Measurements from ENCODE around the gene STX16.

Gene STX16

DNA sequence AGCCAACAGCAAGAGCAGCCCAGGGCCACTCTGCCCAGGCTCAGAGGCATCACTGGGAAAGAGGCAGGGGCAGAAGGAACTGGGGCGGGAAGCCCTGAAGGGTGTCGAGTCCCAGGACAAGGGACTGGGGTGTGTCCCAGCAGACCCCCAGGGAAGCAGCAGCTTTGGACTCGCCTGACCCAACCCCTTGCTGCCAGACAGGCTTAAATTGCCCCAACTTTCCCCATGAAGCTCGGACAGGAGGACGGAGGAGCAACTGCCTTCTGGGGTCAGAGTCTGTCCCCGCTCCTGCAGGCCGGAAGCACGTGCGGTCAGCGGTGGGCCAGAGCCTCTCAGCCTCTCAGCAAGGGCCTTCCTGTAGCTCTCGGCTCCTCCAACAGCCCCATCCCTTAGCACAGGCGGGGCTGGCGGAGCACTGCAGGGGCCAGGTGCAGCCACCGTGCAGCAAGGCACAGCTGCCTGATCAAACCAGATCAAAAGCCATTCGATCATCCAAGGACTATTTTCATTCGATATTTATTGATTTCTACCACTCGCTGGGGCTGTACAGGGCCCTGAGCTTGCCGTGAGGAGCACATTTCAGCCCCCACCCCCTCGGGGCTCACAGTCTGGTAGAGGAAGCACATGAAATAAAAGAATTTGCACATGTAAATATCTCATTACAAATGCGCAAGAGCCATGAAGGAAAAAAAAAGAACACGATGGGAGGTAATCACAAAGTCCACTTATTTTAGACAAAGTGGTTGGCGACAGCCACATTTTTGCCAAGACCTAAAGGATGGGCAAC is 31.8 kb upstream of the STX16 start:
- no peak for DNase-seq

DNA sequence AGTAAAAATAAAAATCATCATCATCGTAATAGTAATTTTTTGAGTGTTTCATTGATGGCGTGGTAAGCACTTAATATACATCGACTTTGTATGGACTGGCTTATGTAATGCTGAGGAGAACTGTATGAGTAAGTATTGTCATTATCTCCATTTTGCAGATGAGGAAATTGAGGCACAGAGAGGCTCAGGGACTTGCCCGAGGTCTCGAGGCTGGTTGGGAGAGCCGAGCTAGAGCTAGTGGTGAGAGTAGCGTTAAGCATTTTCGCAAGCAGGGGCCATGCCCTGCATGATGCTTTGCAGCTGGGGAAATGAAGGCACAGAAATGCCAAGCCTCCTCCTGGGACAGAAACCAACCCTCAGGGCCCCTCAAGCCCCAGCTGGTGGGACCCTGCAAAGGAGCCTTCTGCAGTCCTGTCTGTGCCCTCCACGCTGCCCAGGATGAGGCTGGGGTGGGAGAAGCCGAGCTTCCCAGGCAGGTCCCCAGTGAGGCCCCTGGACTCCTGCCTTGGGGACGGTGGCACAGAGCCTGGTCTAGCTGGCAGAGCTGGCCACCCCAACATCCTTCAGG is 31.1 kb upstream of the STX16 start:
- DNase-seq, result no peak

- DNase-seq, result no peak
Observed at GRCh38 chr20:58621906-58622548, 29.1 kb upstream of the STX16 start.

- DNase-seq, result no peak
Observed at GRCh38 chr20:58622671-58623578, 28.2 kb upstream of the STX16 start.

DNA sequence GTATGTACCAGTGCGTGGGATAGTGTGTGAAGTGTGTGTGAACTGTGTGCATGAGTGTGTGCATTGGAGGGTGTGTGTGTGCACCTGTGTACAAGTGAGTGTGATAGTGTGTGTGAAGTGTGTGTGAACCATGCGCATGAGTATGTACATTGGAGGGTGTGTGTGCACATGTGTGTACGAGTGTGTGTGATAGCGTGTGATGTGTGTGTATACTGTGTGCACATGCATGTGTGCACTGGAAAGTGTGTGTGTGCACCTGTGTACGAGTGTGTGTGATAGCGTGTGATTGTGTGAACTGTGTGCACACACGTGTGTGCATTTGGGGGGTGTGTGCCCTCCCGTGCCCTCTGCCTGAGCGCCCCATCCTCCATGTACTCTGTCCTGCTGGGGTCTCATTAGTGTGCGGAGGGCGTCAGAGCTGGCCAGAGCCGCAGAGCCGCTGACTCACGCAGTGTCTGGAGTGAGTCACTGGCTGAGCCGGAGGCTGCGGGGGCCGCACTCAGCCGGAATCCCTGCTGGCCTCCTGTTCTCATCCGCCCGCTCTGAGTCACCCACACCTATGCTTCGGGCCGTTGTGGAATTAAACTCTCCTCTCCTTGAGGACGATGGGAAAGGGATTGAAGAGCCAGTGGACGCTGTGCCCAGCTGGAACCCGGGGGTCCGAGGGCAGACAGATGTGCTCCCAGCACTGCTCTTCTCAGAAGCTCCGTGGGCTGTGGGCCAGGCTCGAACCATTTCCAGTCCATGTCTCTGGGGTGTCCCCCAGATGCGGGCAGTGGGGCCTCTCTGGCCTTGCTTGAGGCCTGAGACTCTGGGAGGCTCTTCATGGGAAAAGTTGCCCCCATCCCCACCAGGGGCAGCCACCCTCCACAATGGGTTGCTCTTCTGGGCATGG is 27.3 kb upstream of the STX16 start:
- no peak for DNase-seq

- DNase-seq, result no peak
Observed at GRCh38 chr20:58624687-58625086, 26.4 kb upstream of the STX16 start.

DNA sequence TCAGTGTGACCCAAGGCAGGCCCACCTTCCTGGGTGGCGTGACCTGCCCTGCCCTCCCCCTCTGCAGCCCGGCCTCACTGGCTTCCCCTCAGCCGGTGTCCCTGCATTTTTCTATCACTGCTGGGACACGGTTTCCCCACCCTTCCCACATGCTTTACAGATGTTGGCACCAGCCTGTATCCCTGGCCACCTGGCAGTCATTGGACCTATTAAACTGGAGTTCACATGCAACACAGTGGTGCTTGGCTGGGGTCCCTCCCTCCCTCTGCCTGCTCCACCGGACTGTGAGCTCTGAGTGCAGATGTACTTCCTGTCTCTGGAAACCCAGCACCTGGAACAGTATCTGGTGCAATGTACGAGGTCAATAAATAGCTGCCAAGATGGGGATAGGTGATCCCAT is 25.5 kb upstream of the STX16 start:
- DNase-seq, result no peak

DNA sequence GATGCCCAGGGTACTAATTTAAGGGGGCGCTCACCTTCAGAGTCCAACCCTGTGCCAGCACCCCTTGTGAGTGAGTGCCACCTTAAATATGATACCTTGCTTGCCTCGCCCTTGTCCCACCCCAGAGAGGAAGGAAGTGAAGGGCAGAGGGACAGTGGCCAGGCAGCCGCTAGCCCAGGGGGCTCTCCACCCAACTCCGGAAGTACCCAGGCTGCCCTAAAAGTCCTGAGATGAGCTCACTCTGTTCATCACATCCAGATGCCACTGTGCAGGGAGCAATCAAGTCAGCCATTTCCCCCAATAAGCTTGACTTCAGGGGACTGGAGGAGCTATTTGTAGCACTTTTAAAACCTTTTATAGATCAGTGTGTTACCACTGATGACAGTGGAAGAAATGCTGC is 25.0 kb upstream of the STX16 start:
- no peak for DNase-seq

DNA sequence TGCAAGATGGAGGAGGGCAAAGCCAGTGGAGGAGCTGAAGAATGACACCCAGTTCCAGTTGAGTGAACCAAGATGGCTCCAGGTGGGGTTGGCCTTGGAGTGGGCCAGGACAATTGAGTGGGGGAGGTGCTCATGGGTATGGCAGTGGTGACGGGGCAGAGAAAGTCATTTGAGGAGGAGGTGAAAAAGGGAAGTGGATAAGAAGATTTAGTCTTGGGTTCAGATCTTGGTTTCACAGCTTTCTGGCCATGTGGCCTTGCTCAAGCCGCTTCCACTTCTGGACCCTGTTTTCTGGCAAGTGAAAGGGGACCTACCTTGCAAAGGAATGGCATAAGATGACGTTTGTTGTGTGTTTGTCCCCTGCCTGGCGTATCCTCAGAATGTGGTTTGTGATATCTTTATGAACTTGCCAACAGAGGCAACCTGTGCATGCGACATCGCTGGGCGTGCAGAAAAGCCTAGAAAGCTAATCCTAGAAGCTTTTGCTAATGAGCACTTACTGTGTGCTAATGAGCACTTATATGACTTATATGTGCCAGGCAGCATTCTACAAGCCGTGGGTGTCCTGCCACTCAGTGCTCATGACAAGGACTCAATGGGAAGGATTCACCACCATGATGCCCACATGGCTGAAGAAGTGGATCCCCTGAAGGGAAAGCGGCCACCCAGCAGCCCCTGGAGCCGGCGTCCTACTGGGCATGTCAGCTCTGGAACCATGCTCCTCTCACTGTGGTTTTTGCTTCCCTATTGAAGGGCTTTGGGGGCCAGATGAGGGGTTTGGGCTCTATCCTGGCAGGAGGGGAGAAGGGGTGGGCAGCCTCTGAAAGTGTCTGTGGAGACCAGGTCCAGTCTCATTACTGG is 23.6 kb upstream of the STX16 start:
- no peak for DNase-seq

DNA sequence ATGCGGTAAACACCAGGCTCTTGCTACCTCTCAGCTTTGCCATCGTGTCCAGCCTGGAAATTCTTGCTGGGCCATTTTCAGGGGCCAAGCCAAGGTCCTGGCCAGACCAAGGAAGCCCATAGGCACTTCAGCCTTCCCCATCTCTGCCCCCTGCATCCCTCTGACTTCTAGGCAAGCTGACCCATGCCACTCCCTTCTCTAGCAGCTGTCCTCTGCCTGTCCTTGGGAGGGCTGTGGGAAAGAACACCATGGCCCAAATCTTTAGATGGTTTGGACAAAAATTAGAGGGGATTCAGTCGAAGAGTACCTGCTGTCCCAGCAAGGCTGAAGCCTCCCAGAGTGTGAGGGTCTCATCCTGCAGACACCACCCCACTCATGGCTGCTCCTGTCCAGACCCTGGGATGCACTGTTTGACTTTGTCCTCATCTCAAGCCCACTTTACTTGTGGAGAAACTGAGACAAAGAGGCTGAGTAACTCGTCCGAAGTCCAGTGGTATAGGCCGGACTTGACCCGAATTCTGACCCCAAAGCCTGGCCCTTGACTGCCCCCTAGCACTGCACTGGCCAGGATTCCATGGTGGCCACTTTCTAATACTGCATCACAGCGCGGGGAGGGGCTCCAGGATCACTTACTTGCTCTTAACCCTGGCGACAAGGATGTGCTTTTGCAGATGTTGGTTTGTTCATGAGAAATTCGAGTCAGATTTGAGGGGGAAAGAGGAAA is 22.4 kb upstream of the STX16 start:
- DNase-seq, result no peak

DNA sequence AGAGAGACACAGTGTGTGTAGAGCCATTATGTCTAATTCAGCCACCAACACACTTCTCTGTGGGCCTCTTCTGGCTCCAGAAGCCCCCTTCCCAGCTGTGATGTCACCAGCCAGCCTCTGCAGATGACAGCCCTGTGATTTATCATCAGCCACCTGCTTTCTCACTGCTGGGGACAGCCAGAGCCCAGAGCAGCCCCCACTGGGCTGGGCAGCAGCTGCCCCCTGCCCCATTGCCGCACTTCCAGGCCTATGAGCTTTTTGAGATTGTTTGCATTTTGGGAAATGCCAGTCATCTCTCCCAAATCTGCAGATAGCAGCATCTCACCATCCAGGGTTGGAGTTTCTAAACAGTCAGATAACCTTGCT is 21.9 kb upstream of the STX16 start:
- DNase-seq, result no peak

DNA sequence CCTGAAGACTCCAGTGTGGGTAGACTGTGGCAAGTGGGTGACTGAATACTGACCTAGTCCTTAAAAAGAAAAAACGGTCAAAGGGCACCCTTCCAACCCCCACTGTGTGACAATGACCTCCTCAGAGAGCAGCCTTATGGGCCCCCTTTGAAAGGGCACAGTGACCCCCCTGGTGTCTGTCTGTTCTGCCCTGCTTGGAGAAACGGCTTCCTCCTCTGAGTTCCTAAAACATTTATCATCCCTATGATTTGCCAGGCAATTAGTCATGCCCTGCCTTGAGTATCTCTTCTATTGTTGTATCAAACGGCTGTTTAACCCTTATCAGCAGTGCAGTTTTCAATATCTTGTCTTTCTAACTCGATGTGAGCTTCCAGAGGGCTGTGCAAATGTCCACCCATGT is 21.0 kb upstream of the STX16 start:
- DNase-seq, result no peak

GRCh38 chr20:58633161-58634053 is 17.7 kb upstream of the STX16 start:
- DNase-seq, result no peak

DNA sequence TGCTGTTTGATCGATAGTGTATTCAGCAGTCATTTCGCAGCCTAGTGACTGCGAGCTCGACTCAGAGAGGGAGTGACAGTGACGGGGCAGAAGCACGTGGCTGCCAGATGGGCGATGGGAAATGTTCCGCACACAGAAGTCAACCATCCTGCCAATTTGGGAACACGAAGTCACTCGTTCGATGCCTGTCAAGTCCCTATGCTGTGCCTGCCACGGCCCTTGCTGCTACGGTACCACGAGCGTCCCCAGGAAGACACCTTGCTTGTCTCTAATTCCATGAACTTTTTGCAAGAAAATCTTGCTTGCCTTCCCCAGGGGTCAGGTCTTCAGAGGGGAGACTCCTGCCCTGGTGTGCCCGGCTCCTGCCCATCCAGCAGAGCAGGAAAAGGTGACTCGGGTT is 17.0 kb upstream of the STX16 start:
- no peak for DNase-seq

GRCh38 chr20:58634521-58635278 is 16.4 kb upstream of the STX16 start:
- no peak for DNase-seq

- no peak for DNase-seq
Observed at GRCh38 chr20:58635279-58635665, 15.8 kb upstream of the STX16 start.

DNA sequence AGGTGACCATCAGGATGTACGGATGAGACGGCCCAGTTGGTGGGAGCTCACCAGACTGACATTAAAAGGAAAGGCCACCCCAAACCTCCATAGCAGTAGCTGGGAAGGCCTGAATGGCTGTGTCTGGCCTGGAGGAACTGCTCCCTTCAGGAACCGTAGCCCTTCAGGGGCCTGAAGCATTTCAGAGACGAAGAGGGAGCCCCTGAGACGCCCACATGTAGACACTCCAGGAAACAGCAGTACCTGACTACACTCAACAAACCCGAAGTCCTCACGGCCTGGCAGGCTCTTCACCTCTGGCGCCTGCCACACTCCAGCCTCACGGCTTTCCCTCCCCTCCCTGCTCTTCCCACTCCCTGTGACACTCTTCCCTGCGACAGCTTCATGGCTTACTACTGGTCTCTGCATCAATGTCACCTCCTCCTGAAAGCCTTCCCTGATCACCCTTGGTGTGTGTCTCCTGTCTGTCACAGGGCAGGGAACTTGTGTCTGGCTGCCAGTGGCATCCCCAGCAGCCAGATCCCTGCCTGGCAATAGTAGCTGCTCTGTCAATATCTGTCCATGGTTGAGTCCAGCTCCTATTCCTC is 14.6 kb upstream of the STX16 start:
- no peak for DNase-seq

DNA sequence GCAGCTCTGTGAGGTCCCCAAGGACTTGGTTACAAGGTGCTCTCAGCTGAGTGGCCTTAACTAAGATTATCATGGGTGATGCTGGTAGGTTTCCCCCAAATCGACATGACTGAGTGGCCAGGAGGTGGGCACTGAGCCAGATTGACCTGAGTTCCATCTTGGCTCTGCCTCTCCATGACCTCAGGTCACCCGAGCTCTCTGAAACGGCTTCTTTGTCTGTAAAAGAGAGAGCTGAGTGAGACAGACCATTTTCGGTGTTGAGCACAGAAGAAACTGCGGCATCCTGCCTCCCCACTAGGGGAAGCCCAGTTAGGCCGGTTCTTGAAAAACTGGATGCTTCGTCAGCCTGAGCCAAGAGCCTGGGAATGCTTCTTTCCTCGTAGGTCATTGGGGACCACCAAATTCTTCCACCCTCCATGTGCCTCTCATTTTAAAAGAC is 14.1 kb upstream of the STX16 start:
- no peak for DNase-seq

Data from midbrain (tissue), 1 donor.